ENCODE measurements around the gene OMP. TPM values are rescaled to one million over a fixed set of nuclear protein-coding genes. Genes with fewer than 3 reads are reported as not detected.
A peak's percentile ranks its signal among the peaks of the same experiment; 100 is the strongest.

The OMP gene
- total RNA-seq, 1 experiment from 2014 or later, result 1.4 TPM

- Histone ChIP-seq H3K4me2 (no peak overlapping the region), H3K9me2 (ENCODE audit: insufficient read depth) (no peaks in the 10 kb centered on the region), H3K79me2 (ENCODE audit: low read depth) (no peaks in the 10 kb centered on the region), H3K4me3 (no peak overlapping the region), H3K27me3 (ENCODE audit: insufficient read depth, low read depth) (no peaks in the 10 kb centered on the region), H2AFZ (no peak overlapping the region), H3K9me3 (ENCODE audit: insufficient read depth, low read depth) (no peaks in the 10 kb centered on the region), H4K20me1 (ENCODE audit: insufficient read depth) (no peaks in the 10 kb centered on the region), H3K4me1 (replicated peaks; ENCODE audit: insufficient read depth) (no peaks in the 10 kb centered on the region), H3K27ac (no peak overlapping the region), H3F3A (ENCODE audit: insufficient read depth, low read depth) (no peaks in the 10 kb centered on the region), H3K36me3 (ENCODE audit: low read depth) (no peaks in the 10 kb centered on the region)
- TF ChIP-seq CTCF (conservative IDR thresholded peaks at IDR 0.05), result no peak
- no peak for TF ChIP-seq EZH2 (IDR thresholded peaks at IDR 0.05; ENCODE audit: low read depth)
- no peak for DNase-seq
- intact Hi-C loops (cut with micrococcal nuclease; ENCODE audit: unreplicated experiment), result loop anchor here (2.0 kb wide), 1 partner anchor 41 kb away; no protein-coding TSS in a partner anchor
- POLR2A ChIA-PET (ENCODE audit: unreplicated experiment), result interaction anchor here (0.6 kb wide), 1 partner anchor 381 kb away, joined by 6 read pairs; no protein-coding TSS in a partner anchor
- BruUV-seq (replicated peaks), result no TSS peak
- CTCF ChIA-PET, result interaction anchor here (0.5 to 1.5 kb wide), 3 partner anchors 11 to 82 kb away, joined by 3 to 25 read pairs (median 8); no protein-coding TSS in a partner anchor
Observed at GRCh38 chr11:77129842-77130756, 27.5 kb downstream of the OMP start.

GRCh38 chr11:77130763-77131513, 28.3 kb downstream of the OMP start:
- Histone ChIP-seq H3K4me1 (replicated peaks; ENCODE audit: insufficient read depth) (peaks cover 3% of the 10 kb centered on the region), H3K27me3 (ENCODE audit: insufficient read depth, low read depth) (no peaks in the 10 kb centered on the region), H3K4me2 (no peak overlapping the region), H3K36me3 (ENCODE audit: low read depth) (no peaks in the 10 kb centered on the region), H3K9me2 (ENCODE audit: insufficient read depth) (no peaks in the 10 kb centered on the region), H2AFZ (no peak overlapping the region), H4K20me1 (ENCODE audit: insufficient read depth) (no peaks in the 10 kb centered on the region), H3K4me3 (no peak overlapping the region), H3K27ac (no peak overlapping the region), H3K79me2 (ENCODE audit: low read depth) (no peaks in the 10 kb centered on the region), H3F3A (ENCODE audit: insufficient read depth, low read depth) (no peaks in the 10 kb centered on the region), H3K9me3 (ENCODE audit: insufficient read depth, low read depth) (no peaks in the 10 kb centered on the region)
- DNase-seq, result peak in 1 of 2 experiments; percentile 77
- no peak for TF ChIP-seq CTCF (conservative IDR thresholded peaks at IDR 0.05)
- TF ChIP-seq EZH2 (IDR thresholded peaks at IDR 0.05; ENCODE audit: low read depth), result no peak
- CTCF ChIA-PET, result interaction anchor here (0.5 to 1.5 kb wide), 5 partner anchors 11 to 417 kb away, joined by 3 to 25 read pairs (median 3); no protein-coding TSS in a partner anchor
- POLR2A ChIA-PET (ENCODE audit: unreplicated experiment), result interaction anchor here (0.6 kb wide), 2 partner anchors 57 to 382 kb away, joined by 4 to 6 read pairs; no protein-coding TSS in a partner anchor
- intact Hi-C loops (cut with micrococcal nuclease; ENCODE audit: unreplicated experiment), result loop anchor here (2.0 kb wide), 1 partner anchor 40 kb away; no protein-coding TSS in a partner anchor
- BruUV-seq (replicated peaks), result no TSS peak

GRCh38 chr11:77131560-77131959, 28.9 kb downstream of the OMP start:
- Histone ChIP-seq H3K79me2 (ENCODE audit: low read depth) (no peaks in the 10 kb centered on the region), H3K4me1 (replicated peaks; ENCODE audit: insufficient read depth) (peaks cover 9% of the 10 kb centered on the region), H3K9me2 (ENCODE audit: insufficient read depth) (no peaks in the 10 kb centered on the region), H3K36me3 (ENCODE audit: low read depth) (no peaks in the 10 kb centered on the region), H3K4me2 (no peak overlapping the region), H3K27ac (no peak overlapping the region), H3K27me3 (ENCODE audit: insufficient read depth, low read depth) (no peaks in the 10 kb centered on the region), H2AFZ (no peak overlapping the region), H3K4me3 (no peak overlapping the region), H3F3A (ENCODE audit: insufficient read depth, low read depth) (no peaks in the 10 kb centered on the region), H4K20me1 (ENCODE audit: insufficient read depth) (no peaks in the 10 kb centered on the region), H3K9me3 (ENCODE audit: insufficient read depth, low read depth) (no peaks in the 10 kb centered on the region)
- intact Hi-C loops (cut with micrococcal nuclease; ENCODE audit: unreplicated experiment), result loop anchor here (2.0 kb wide), 1 partner anchor 39 kb away; no protein-coding TSS in a partner anchor
- POLR2A ChIA-PET (ENCODE audit: unreplicated experiment), result interaction anchor here (0.6 kb wide), 1 partner anchor 56 kb away, joined by 4 read pairs; no protein-coding TSS in a partner anchor
- no TSS peak for BruUV-seq (replicated peaks)
- TF ChIP-seq CTCF (conservative IDR thresholded peaks at IDR 0.05) (no peak), EZH2 (IDR thresholded peaks at IDR 0.05; ENCODE audit: low read depth) (no peak)
- no peak for DNase-seq
- CTCF ChIA-PET, result interaction anchor here (0.8 to 1.5 kb wide), 4 partner anchors 56 to 417 kb away, joined by 3 to 25 read pairs (median 6); no protein-coding TSS in a partner anchor

Measured in PC-9 (cell line).